ENCODE data around the gene RRN3.
"Not testable (repeated sequence)": the region's sequence is repeated elsewhere in the genome, so short reads cannot be mapped to it uniquely, and the experiment has no call there.

Gene RRN3

GRCh38 chr16:15099366-15099909 lies 5.4 kb upstream of the RRN3 start:
- DNase-seq: not testable (repeated sequence)

- DNase-seq: not testable (repeated sequence)
These were observed 2.5 kb upstream of the RRN3 start for GRCh38 chr16:15096583-15096972.

- DNase-seq: not testable (repeated sequence)
These were observed 509 bp downstream of the RRN3 start for GRCh38 chr16:15093571-15093954.

GRCh38 chr16:15090663-15091269 lies 3.3 kb downstream of the RRN3 start:
- not testable (repeated sequence) for DNase-seq

DNA sequence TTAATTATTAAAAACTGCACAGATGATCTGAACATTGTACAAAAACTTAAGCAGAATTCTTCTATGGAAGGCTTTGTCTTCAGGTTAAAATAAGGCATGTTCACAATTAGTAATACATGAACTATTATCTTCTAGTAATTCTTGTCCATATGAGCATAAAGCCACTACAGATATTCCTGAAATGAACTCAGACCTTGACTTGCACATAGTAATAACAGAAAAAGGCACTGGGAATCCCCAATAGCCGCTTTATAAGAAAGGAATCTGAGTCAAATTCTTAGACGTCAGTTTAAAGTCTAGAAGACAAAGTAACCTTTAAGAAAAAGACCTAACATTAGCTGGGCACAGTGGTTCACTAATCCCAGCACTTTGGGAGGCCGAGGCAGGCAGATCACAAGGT lies 11.3 kb downstream of the RRN3 start:
- not testable (repeated sequence) for DNase-seq

DNA sequence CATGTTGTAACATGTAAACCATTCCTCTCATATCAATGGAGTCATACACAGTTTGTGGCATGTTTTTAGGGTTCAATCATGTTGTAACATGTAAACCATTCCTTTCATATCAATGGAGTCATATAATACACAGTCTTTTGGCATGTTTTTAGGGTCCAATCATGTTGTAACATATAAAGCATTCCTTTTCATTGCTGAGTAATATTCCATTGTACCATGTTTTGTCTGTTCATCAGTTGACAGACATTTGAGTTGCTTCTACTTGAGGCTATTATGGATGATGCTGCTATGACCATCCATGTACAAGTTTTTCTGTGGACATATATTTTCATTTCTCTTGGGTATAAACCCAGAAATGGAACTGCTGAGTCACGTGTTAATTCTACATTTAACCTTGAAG lies 13.2 kb downstream of the RRN3 start:
- DNase-seq: not testable (repeated sequence)

DNA sequence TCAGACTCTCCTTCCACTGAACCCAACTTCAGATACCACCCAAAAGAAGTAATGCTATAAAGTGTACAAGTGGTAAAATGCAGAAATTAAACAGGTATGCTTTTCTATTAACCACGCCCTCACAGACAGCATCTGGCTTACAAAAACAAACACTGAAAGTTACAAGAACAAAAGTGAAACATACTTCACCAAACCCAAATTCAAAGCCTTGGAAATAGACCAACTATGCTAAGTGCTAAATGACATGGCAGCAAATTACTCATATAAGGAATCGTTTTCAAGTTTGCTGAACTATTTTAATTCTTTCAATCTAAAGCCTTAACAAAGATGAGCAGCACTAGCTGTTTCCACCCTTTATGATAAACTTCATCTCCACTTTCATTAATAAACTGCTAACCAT lies 17.9 kb downstream of the RRN3 start:
- not testable (repeated sequence) for DNase-seq

DNA sequence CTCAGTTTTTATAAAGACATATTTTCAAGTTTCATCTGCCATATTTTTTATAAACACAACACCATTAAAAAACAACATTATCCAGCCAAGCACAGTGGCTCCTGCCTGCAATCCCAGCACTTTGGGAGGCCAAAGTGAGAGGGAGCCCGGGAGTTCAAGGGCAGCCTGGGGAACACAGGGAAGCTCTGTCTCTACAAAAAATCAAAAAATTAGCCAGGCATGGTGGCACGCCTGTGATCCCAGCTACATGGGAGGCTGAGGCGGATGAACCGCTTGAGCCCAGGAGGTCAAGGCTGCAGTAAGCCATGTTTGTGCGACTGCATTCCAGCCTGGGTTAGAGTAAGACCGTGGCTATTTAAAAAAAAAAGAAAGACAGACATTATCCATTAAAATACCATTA lies 21.0 kb downstream of the RRN3 start:
- no peak for DNase-seq

GRCh38 chr16:15071916-15072769 lies 21.9 kb downstream of the RRN3 start:
- not testable (repeated sequence) for DNase-seq

GRCh38 chr16:15071013-15071412 lies 23.1 kb downstream of the RRN3 start:
- not testable (repeated sequence) for DNase-seq

DNA sequence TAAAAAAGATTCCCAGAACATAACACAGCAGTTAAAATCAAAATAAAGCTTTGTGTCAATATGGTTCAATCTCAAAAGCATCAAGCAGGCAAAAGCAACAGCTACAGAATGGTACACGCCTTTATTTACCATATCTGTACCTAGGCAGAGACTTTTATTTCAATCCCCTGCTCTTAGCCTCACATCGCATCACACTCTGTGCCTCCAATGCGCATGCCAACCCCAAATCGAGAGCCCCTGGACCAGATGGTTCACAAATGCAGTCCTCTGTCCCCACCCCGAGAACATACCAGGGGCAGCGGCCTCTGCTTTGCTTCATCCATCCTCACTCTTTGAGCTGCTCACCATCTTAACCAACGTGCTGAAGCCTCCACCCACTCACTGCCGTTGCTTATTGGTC lies 27.4 kb downstream of the RRN3 start:
- not testable (repeated sequence) for DNase-seq

DNA sequence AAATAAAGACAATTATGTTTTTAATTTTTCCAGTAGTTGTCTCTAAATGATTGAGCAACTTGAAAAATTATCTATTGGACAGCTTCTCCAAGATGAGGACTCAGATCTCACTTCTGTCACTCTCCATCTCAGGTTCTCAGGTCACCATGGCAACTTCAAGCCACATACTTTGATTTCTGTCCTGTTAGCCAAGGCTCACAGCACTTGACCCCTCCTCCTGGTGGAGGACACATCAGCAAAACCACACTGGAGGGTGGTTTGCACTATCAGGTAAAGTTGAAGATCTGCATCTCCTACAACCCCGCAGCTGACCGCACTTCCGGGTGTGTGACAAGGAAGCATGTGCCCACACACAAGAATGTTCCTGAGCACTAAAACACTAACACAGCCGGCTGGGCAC lies 28.1 kb downstream of the RRN3 start:
- DNase-seq: not testable (repeated sequence)

DNA sequence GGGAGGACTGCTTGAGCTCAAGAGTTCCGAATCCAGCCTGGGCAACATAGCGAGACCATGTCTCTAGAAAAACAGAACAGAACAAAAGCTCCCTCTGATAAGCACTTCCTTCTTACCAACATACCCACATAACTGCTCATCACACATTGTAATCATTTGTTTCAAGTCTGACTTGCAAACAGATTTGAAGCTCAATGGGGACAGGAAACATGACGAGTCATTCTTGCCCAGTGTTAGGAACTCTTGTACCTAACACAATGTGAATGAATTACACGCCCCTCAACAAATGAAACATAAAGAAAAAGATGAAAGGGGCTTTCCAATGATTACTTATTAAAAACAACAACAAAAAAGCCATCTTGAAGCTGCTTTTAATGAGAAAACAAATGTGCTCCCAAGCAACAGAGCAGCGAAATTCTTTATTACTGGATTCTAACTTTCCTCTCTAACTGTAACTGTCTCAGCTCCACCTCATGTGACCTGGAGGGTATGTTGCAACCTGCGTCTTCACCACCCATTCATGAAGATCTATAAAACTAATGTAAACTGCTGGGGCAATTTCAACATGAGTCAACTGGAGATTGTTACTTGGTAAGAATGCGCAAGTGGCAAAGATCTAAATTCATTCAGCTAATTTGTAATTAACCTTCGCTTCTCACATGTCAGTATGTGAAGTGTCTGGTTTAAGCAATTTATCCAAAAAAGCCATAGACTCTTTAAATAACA lies 31.8 kb downstream of the RRN3 start:
- not testable (repeated sequence) for DNase-seq

DNA sequence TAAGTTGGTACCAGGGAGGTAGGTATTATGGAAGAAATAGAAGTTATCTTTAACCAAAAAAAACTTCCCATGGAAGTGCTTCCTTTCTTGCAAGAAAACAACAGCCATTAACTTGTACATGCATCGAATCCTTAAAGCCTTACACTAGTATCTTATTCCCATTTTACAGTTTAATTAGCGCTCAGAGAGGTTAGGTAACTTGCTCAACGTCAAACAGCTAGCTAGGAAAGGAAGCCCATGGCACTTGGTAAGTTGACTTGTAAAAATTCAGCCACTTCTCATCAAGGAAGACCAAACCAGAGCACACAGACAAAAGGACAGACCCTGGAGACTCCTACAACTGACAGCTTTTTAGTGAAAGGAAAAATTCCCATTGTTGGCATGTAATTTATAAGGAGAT lies 34.7 kb downstream of the RRN3 start:
- DNase-seq: no peak

DNA sequence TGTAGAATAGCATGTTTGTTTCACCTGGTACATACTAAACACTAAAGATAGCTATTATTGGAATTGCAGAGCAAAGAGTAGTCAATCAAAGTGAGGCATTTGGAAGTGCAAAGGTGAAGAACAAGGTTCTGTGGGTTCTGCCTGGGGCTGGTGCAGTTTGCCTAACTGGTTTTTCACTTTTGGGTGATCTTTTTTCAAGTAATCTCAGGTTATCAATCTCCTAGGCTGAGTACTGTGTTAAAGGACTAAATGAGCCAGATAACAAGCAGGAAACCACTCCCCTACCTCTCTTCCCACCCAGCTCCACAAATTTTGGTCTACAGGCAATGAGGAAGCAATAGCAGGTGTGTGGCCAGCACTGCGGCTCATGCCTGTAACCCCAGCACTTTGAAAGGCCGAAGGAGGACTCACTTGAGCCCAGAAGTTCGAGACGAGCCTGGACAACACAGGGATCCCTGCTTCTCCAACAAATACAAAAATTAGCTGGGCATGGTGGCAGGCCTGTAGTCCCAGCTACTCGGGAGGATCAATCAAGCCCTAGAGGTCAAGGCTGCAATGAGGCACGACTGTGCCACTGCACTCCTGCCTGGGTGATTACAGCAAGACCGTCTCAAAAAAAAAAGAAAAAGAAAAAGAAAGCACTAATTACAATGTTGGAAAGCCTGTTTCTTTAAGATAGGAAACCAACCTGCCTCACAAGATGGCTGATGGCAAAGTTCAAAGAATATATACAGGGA lies 36.2 kb downstream of the RRN3 start:
- no peak for DNase-seq

GRCh38 chr16:15055141-15056053 lies 38.7 kb downstream of the RRN3 start:
- peak in 1 of 2 experiments; percentile 61 for DNase-seq

- no peak for DNase-seq
These were observed 39.5 kb downstream of the RRN3 start for GRCh38 chr16:15054357-15055140.

GRCh38 chr16:15053904-15054303 lies 40.2 kb downstream of the RRN3 start:
- no peak for DNase-seq

- peak in 1 of 2 experiments; percentile 38 for DNase-seq
These were observed 41.2 kb downstream of the RRN3 start for GRCh38 chr16:15052747-15053476.

DNA sequence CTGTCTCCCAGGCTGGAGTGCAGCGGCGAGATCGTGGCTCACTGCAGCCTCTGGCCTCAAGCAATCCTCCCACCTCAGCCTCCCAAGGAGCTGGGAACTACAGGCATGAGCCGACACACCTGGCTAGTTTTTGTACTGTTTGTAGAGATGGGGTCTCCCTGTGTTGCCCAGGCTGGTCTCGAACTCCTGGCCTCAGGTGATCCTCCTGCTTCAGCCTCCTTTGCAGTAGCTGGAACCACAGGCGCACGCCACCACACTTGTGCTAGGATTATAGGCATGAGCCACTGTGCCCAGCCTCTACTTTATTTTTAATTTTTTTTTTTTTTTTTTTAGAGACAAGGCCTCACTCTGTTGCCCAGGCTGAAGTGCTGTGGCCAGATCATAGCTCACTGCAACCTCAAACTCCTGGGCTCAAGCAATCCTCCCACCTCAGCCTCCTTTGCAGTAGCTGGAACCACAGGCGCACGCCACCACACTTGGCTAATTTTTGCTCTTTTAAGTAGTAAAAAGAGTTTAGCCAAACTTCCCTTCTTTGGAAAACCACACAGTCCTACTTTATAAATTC lies 42.6 kb downstream of the RRN3 start:
- DNase-seq: no peak

All from NCI-H446 (cell line).